SK-N-SH (cell line): ENCODE data around the gene DCHS1. TPM values are rescaled to one million over a fixed set of nuclear protein-coding genes. Genes with fewer than 3 reads are reported as not detected.

Experiments
- CTCF ChIA-PET: fragments of 300-600, 350-600 bp; formaldehyde crosslinking; extraction: SDS; loops from one replicate; lab custom pipeline; 2021; lab: Yijun Ruan, JAX
- POLR2A ChIA-PET: fragments of 350-600 bp; sonication (Branson Sonifier 250); formaldehyde crosslinking; extraction: SDS; loops from one replicate; lab custom pipeline; 2020; ENCODE audit warnings: antibody characterized with exemption, inconsistent platforms; lab: Yijun Ruan, JAX
- DNase-seq: peaks from one replicate; pipeline ENCODE4 v3.0.0; 2012
- H2AFZ ChIP-seq: fragments of 200-600 bp; sonication (generic); 2 replicates; pipeline ENCODE4 v1.8.1; 2016; ENCODE audit warnings: antibody characterized with exemption, mild to moderate bottlenecking, low read depth
- H3F3A ChIP-seq: fragments of 200-600 bp; sonication (generic); replicated peaks from 2 replicates; pipeline ENCODE3; 2016; ENCODE audit warnings: antibody characterized with exemption, mild to moderate bottlenecking; ENCODE audit not compliant: insufficient read depth
- H3K27ac ChIP-seq, 2 experiments: fragments of 200-500 bp in 1 of 2; fragments of 200-600 bp in 1 of 2; sonication (Bioruptor generic) in 1 of 2; sonication (generic), shearing (Covaris generic) in 1 of 2; 2 replicates each; pipeline versions ENCODE4 v1.5.1 to v1.6.1; 2014 to 2016; ENCODE audit warnings: low read depth in 2 of 2, inconsistent platforms in 1 of 2, low read length in 1 of 2, mild to moderate bottlenecking in 1 of 2, mixed read lengths in 1 of 2
- H3K27me3 ChIP-seq: fragments of 200-600 bp; sonication (generic), shearing (Covaris generic); 2 replicates; pipeline ENCODE4 v1.6.1; 2016; ENCODE audit warnings: mixed run types; ENCODE audit not compliant: insufficient read depth
- H3K36me3 ChIP-seq, 2 experiments: fragments of 200-500 bp in 1 of 2; fragments of 200-600 bp in 1 of 2; sonication (Bioruptor generic) in 1 of 2; sonication (generic) in 1 of 2; replicated peaks in 1 of 2; 2 replicates each; pipeline versions ENCODE3 to v1.5.1; 2014 to 2016; ENCODE audit warnings: low read length in 1 of 2, mild to moderate bottlenecking in 1 of 2; ENCODE audit not compliant: insufficient read depth in 2 of 2, control insufficient read depth in 1 of 2
- H3K4me1 ChIP-seq, 2 experiments: fragments of 200-500 bp in 1 of 2; fragments of 200-600 bp in 1 of 2; sonication (Bioruptor generic) in 1 of 2; sonication (generic), shearing (Covaris generic) in 1 of 2; 2 replicates each; pipeline versions ENCODE4 v1.5.1 to v1.6.1; 2014 to 2016; ENCODE audit warnings: low read depth in 1 of 2, low read length in 1 of 2, mixed run types in 1 of 2; ENCODE audit not compliant: insufficient read depth in 2 of 2, control insufficient read depth in 1 of 2
- H3K4me2 ChIP-seq: fragments of 200-600 bp; sonication (generic), shearing (Covaris generic); 2 replicates; pipeline ENCODE4 v1.6.1; 2017; ENCODE audit warnings: mixed run types
- H3K4me3 ChIP-seq, 2 experiments: fragments of 200-500 bp in 1 of 2; fragments of 200-600 bp in 1 of 2; sonication (Bioruptor generic) in 1 of 2; sonication (generic), shearing (Covaris generic) in 1 of 2; 2 replicates each; pipeline versions ENCODE4 v1.5.1 to v1.8.1; 2014 to 2016; ENCODE audit warnings: low read depth in 2 of 2, inconsistent platforms in 1 of 2, low read length in 1 of 2, mild to moderate bottlenecking in 1 of 2, mixed read lengths in 1 of 2, moderate library complexity in 1 of 2
- H3K79me2 ChIP-seq: fragments of 200-600 bp; sonication (generic); 2 replicates; pipeline ENCODE4 v1.8.1; 2017; ENCODE audit warnings: mild to moderate bottlenecking; ENCODE audit not compliant: insufficient read depth
- H3K9ac ChIP-seq: fragments of 200-600 bp; sonication (generic); 2 replicates; pipeline ENCODE4 v1.6.1; 2017; ENCODE audit warnings: mixed run types
- H3K9me2 ChIP-seq: fragments of 200-600 bp; sonication (generic); 2 replicates; pipeline ENCODE4 v1.6.1; 2017; ENCODE audit warnings: mixed run types
- H3K9me3 ChIP-seq: fragments of 200-600 bp; sonication (generic); 2 replicates; pipeline ENCODE4 v1.6.1; 2017; ENCODE audit warnings: mixed run types, mild to moderate bottlenecking, moderate library complexity
- H4K20me1 ChIP-seq: fragments of 200-600 bp; sonication (generic); 2 replicates; pipeline ENCODE4 v1.6.1; 2017; ENCODE audit warnings: mild to moderate bottlenecking, mixed run types; ENCODE audit not compliant: insufficient read depth
- ELF1 ChIP-seq: IDR thresholded peaks from 2 replicates; pipeline ENCODE4 v1.4.0; 2012
- EP300 ChIP-seq, 2 experiments: IDR thresholded peaks; 2 replicates each; pipeline versions ENCODE4 v1.4.0 to v1.6.1; 2012; ENCODE audit warnings: borderline replicate concordance in 1 of 2, low read depth in 1 of 2, low read length in 1 of 2
- FOSL2 ChIP-seq: IDR thresholded peaks from 2 replicates; pipeline ENCODE4 v1.4.0; 2012; ENCODE audit warnings: low read depth, mild to moderate bottlenecking, moderate library complexity, borderline replicate concordance
- FOXM1 ChIP-seq: IDR thresholded peaks from 2 replicates; pipeline ENCODE4 v1.4.0; 2012; ENCODE audit warnings: low read depth, mild to moderate bottlenecking
- MAX ChIP-seq: IDR thresholded peaks from 2 replicates; pipeline ENCODE4 v1.4.0; 2012; ENCODE audit warnings: low read depth
- MXI1 ChIP-seq: IDR thresholded peaks from 2 replicates; pipeline ENCODE4 v1.6.1; 2012; ENCODE audit warnings: mild to moderate bottlenecking, low read depth, low read length, improper control_type of control experiment
- POLR2AphosphoS5 ChIP-seq: IDR thresholded peaks from 2 replicates; pipeline ENCODE4 v1.6.1; 2012; ENCODE audit warnings: low read depth, low read length
- RAD21 ChIP-seq: IDR thresholded peaks from 2 replicates; pipeline ENCODE4 v1.6.1; 2012; ENCODE audit warnings: mild to moderate bottlenecking, low read length
- RFX5 ChIP-seq: IDR thresholded peaks from 2 replicates; pipeline ENCODE4 v1.6.1; 2012; ENCODE audit warnings: mild to moderate bottlenecking, improper control_type of control experiment, low read length
- RXRA ChIP-seq: IDR thresholded peaks from 2 replicates; pipeline ENCODE4 v1.4.0; 2012; ENCODE audit warnings: low read depth, mild to moderate bottlenecking, borderline replicate concordance
- TCF12 ChIP-seq: IDR thresholded peaks from 2 replicates; pipeline ENCODE4 v1.4.0; 2012
- YY1 ChIP-seq: IDR thresholded peaks from 2 replicates; pipeline ENCODE4 v1.4.0; 2012; ENCODE audit warnings: low read depth, mild to moderate bottlenecking
- WGBS: methylation state at CpG from one replicate; pipeline ENCODE4 v1.1.6; 2017; ENCODE audit warnings: low lambda C conversion rate; 5-methylcytosine and 5-hydroxymethylcytosine counted together
- polyA plus RNA-seq, 3 experiments: library from polyadenylated mRNA; depleted of rRNA; stranded (reverse); fragments of >200 nt; gene quantifications; 2 replicates each; pipeline ENCODE4 v1.2.3, GENCODE V29; 2012
- TF ChIP-seq, protein P1 (sequence below): fragments of 200-600 bp; sonication (generic); IDR thresholded peaks from 2 replicates; pipeline ENCODE4 v1.6.1; 2017; ENCODE audit warnings: antibody characterized with exemption, mild to moderate bottlenecking, moderate library complexity
- TF ChIP-seq, protein P2 (sequence below): IDR thresholded peaks from 2 replicates; pipeline ENCODE4 v1.4.0; 2012; ENCODE audit warnings: low read depth, borderline replicate concordance

DCHS1 gene
- polyA plus RNA-seq, 1 of the 3 experiments (the other 2 are of a cell fraction): 5.7 TPM

- H3K4me2 ChIP-seq: no peak overlapping the region
- no peak for DNase-seq
- no peaks in the 10 kb centered on the region for H3K4me1 ChIP-seq
- peaks cover 6% of the 10 kb centered on the region for H3F3A ChIP-seq
- H3K4me3 ChIP-seq: no peak overlapping the region
- no peaks in the 10 kb centered on the region for H3K9me3 ChIP-seq
- no peaks in the 10 kb centered on the region for H3K79me2 ChIP-seq
- H3K9ac ChIP-seq: no peak overlapping the region
- H4K20me1 ChIP-seq: no peaks in the 10 kb centered on the region
- 82% methylated on average over 3 of the region's 3 CpGs for WGBS
- TF ChIP-seq RXRA (no peak), MXI1 (no peak), YY1 (no peak), MAX (no peak), RAD21 (peak; percentile 18; the same call in 1 of the 2 replicates), POLR2AphosphoS5 (no peak), RFX5 (no peak), ELF1 (no peak), FOXM1 (no peak), EP300 (IDR thresholded peaks at IDR 0.05; ENCODE audit: borderline replicate concordance in 1 of 2, low read depth in 1 of 2, low read length in 1 of 2) (no peak), TCF12 (no peak), FOSL2 (no peak)
- TF ChIP-seq, protein P1, sequence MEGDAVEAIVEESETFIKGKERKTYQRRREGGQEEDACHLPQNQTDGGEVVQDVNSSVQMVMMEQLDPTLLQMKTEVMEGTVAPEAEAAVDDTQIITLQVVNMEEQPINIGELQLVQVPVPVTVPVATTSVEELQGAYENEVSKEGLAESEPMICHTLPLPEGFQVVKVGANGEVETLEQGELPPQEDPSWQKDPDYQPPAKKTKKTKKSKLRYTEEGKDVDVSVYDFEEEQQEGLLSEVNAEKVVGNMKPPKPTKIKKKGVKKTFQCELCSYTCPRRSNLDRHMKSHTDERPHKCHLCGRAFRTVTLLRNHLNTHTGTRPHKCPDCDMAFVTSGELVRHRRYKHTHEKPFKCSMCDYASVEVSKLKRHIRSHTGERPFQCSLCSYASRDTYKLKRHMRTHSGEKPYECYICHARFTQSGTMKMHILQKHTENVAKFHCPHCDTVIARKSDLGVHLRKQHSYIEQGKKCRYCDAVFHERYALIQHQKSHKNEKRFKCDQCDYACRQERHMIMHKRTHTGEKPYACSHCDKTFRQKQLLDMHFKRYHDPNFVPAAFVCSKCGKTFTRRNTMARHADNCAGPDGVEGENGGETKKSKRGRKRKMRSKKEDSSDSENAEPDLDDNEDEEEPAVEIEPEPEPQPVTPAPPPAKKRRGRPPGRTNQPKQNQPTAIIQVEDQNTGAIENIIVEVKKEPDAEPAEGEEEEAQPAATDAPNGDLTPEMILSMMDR: peak; percentile 57
- TF ChIP-seq, protein P2, sequence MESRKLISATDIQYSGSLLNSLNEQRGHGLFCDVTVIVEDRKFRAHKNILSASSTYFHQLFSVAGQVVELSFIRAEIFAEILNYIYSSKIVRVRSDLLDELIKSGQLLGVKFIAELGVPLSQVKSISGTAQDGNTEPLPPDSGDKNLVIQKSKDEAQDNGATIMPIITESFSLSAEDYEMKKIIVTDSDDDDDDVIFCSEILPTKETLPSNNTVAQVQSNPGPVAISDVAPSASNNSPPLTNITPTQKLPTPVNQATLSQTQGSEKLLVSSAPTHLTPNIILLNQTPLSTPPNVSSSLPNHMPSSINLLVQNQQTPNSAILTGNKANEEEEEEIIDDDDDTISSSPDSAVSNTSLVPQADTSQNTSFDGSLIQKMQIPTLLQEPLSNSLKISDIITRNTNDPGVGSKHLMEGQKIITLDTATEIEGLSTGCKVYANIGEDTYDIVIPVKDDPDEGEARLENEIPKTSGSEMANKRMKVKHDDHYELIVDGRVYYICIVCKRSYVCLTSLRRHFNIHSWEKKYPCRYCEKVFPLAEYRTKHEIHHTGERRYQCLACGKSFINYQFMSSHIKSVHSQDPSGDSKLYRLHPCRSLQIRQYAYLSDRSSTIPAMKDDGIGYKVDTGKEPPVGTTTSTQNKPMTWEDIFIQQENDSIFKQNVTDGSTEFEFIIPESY: no peak
- CTCF ChIA-PET: interaction anchor here (0.8 to 2.4 kb wide), 7 partner anchors 10 to 29 kb away, joined by 3 to 11 read pairs (median 3); no protein-coding TSS in a partner anchor
- H3K36me3 ChIP-seq: no peaks in the 10 kb centered on the region
- H2AFZ ChIP-seq: no peak overlapping the region
- H3K9me2 ChIP-seq: no peaks in the 10 kb centered on the region
- POLR2A ChIA-PET: no interaction called here
- no peaks in the 10 kb centered on the region for H3K27me3 ChIP-seq
- H3K27ac ChIP-seq: no peak overlapping the region
Observed at GRCh38 chr11:6667733-6668374, 12.2 kb upstream of the DCHS1 start.
